Natural killer cell (primary cell): ENCODE results near the gene INKA2. TPM values are rescaled to one million over a fixed set of nuclear protein-coding genes. Genes with fewer than 3 reads are reported as not detected.

ENCODE experiments used
- ATAC-seq, 3 donors: fragments of 150-1000 bp in 2 of 3; fragments of 200-7000 bp in 1 of 3; cut with Tn5 transposase; 1 replicate in 1 of 3; 2 replicates in 2 of 3; pipeline ENCODE4 v1.10.0; 2021; ENCODE audit warnings: mild to moderate bottlenecking in 2 of 3, moderate library complexity in 2 of 3
- DNase-seq, 2 donors: peaks; one replicate each; pipeline versions ENCODE4 v3.0.0 to v3.0.0-alpha.2; 2013 to 2021; ENCODE audit warnings: mixed read lengths in 1 of 2
- H3K27ac ChIP-seq: one replicate; pipeline ENCODE4 v1.5.1; 2013; ENCODE audit warnings: mild to moderate bottlenecking, low read length
- H3K27me3 ChIP-seq: one replicate; pipeline ENCODE4 v1.6.1; 2013; ENCODE audit warnings: low read length; ENCODE audit not compliant: control insufficient read depth, insufficient read depth
- H3K36me3 ChIP-seq: one replicate; pipeline ENCODE4 v1.6.1; 2013; ENCODE audit warnings: low read length; ENCODE audit not compliant: control insufficient read depth, insufficient read depth
- H3K4me1 ChIP-seq: one replicate; pipeline ENCODE4 v1.6.1; 2013; ENCODE audit warnings: low read length; ENCODE audit not compliant: control insufficient read depth, insufficient read depth
- H3K4me3 ChIP-seq: one replicate; pipeline ENCODE4 v1.5.1; 2013; ENCODE audit warnings: low read length
- H3K9me3 ChIP-seq: one replicate; pipeline ENCODE4 v1.6.1; 2013; ENCODE audit warnings: low read length; ENCODE audit not compliant: control insufficient read depth, insufficient read depth
- H3K27ac Mint-ChIP-seq, 2 donors: one replicate each; pipeline ENCODE4 v1.8.0; 2022; ENCODE audit warnings: mild to moderate bottlenecking in 2 of 2, mixed read lengths in 2 of 2, moderate library complexity in 1 of 2
- H3K27me3 Mint-ChIP-seq, 2 donors: one replicate each; pipeline ENCODE4 v1.8.0; 2022; ENCODE audit warnings: low read depth in 2 of 2, mixed read lengths in 2 of 2
- H3K36me3 Mint-ChIP-seq: one replicate; pipeline ENCODE4 v1.8.0; 2022; ENCODE audit warnings: mixed read lengths
- H3K4me1 Mint-ChIP-seq, 2 donors: one replicate each; pipeline ENCODE4 v1.8.0; 2022; ENCODE audit warnings: mixed read lengths in 2 of 2
- H3K4me3 Mint-ChIP-seq: one replicate; pipeline ENCODE4 v1.8.0; 2022; ENCODE audit warnings: mild to moderate bottlenecking, moderate library complexity, mixed read lengths
- H3K9me3 Mint-ChIP-seq, 2 donors: one replicate each; pipeline ENCODE4 v1.8.0; 2022; ENCODE audit warnings: mixed read lengths in 2 of 2
- WGBS: methylation state at CpG from one replicate; pipeline ENCODE4 v1.1.7; 2013; ENCODE audit warnings: missing lambda C conversion rate; ENCODE audit not compliant: insufficient coverage; 5-methylcytosine and 5-hydroxymethylcytosine counted together
- intact Hi-C: fragments of 100-400 bp; cut with micrococcal nuclease; formaldehyde crosslinking; loops from one replicate; pipeline ENCODE4 v1.14.2; 2022
- total RNA-seq, 4 donors: library from RNA; stranded (reverse); fragments of 120-200 nt in 1 of 4; gene quantifications; one replicate each; pipeline versions ENCODE4 v1.2.3 to v1.2.4, GENCODE V29; 2013 to 2022
- TF ChIP-seq, protein P1 (sequence below): fragments of 200-600 bp; IDR thresholded peaks from one replicate; pipeline ENCODE4 v1.8.0; 2022; ENCODE audit warnings: antibody characterized with exemption

Gene INKA2
- total RNA-seq, 3 donors from 2014 or later (not counting 1 experiment from before 2014, with no cell fraction given) = 0.48 to 2.6 (median 1.4) TPM

- peaks cover 0 to 9% of the 10 kb centered on the region in 2 donors for H3K4me1 Mint-ChIP-seq
- intact Hi-C loops = no loop called here
These were observed 31.3 kb downstream of the INKA2 start for GRCh38 chr1:111707906-111708305.

DNA sequence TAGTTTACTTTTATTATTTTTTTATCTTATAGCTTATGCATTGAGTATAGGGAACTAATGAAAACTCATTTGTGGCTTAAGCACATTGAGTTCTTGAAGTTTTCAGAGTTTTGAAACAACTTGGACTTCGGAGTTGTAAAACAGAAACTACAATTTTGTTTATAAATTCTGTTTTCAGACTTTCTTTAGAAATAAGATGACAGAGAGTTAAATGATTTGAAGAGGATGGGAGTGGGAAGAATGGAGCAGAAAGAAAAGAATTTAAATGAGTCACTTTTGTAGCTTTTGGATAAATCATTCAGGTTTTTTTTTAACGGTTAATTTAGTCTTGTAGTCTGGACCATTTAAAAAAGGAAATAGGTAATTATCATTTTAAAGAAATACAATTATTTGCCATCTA is 32.3 kb downstream of the INKA2 start:
- 100% methylated on average over 1 of the region's 2 CpGs for WGBS
- H3K4me3 Mint-ChIP-seq = no peak overlapping the region
- peak overlapping the region; percentile 43 to 64 for H3K27ac Mint-ChIP-seq
- ATAC-seq = no peak
- intact Hi-C loops = no loop called here
- no peak for DNase-seq
- Histone ChIP-seq H3K4me3 (no peak overlapping the region), H3K27ac (no peak overlapping the region), H3K36me3 (peaks cover 89% of the 10 kb centered on the region), H3K9me3 (no peaks in the 10 kb centered on the region), H3K4me1 (no peaks in the 10 kb centered on the region), H3K27me3 (no peaks in the 10 kb centered on the region)
- H3K4me1 Mint-ChIP-seq = peaks cover 0 to 9% of the 10 kb centered on the region in 2 donors
- peaks cover 17% of the 10 kb centered on the region for H3K36me3 Mint-ChIP-seq
- TF ChIP-seq, protein P1, sequence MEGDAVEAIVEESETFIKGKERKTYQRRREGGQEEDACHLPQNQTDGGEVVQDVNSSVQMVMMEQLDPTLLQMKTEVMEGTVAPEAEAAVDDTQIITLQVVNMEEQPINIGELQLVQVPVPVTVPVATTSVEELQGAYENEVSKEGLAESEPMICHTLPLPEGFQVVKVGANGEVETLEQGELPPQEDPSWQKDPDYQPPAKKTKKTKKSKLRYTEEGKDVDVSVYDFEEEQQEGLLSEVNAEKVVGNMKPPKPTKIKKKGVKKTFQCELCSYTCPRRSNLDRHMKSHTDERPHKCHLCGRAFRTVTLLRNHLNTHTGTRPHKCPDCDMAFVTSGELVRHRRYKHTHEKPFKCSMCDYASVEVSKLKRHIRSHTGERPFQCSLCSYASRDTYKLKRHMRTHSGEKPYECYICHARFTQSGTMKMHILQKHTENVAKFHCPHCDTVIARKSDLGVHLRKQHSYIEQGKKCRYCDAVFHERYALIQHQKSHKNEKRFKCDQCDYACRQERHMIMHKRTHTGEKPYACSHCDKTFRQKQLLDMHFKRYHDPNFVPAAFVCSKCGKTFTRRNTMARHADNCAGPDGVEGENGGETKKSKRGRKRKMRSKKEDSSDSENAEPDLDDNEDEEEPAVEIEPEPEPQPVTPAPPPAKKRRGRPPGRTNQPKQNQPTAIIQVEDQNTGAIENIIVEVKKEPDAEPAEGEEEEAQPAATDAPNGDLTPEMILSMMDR = no peak
- H3K27me3 Mint-ChIP-seq = no peaks in the 10 kb centered on the region
- H3K9me3 Mint-ChIP-seq = no peaks in the 10 kb centered on the region

More at GRCh38 chr1:111707906-111708305, 31.3 kb downstream of the INKA2 start:
- H3K36me3 ChIP-seq = peaks cover 91% of the 10 kb centered on the region
- TF ChIP-seq, protein P1 = no peak
- Mint-ChIP-seq H3K9me3 (no peaks in the 10 kb centered on the region), H3K27ac (no peak overlapping the region), H3K27me3 (no peaks in the 10 kb centered on the region), H3K36me3 (peaks cover 17% of the 10 kb centered on the region), H3K4me3 (no peak overlapping the region)
- H3K4me3 ChIP-seq = no peak overlapping the region
- no peaks in the 10 kb centered on the region for H3K27me3 ChIP-seq
- 94% methylated on average over 8 of the region's 9 CpGs for WGBS
- H3K27ac ChIP-seq = no peak overlapping the region
- no peaks in the 10 kb centered on the region for H3K9me3 ChIP-seq
- ATAC-seq = no peak
- DNase-seq = no peak
- no peaks in the 10 kb centered on the region for H3K4me1 ChIP-seq

DNA sequence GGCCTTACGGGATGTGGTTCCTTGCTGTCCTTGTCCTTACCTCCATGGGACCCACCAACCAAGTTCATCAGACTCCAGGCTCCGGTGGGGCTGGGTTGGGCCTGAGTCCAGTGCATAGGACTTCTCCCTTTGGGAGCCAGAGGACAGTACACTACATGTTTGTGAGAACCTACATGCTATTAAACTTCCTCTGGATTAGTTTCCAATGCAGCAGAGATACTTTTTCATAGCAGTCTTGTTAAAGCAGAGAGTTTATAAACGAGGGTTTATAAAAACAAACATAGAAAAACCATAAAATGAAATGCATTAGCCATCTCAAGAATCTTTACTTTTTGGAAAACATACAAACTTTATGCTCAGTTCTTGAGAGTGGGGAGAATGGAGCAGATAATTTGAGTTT is 33.4 kb downstream of the INKA2 start:
- no peak overlapping the region for H3K27ac ChIP-seq
- no peaks in the 10 kb centered on the region for H3K9me3 ChIP-seq
- Mint-ChIP-seq H3K36me3 (peaks cover 25% of the 10 kb centered on the region), H3K9me3 (no peaks in the 10 kb centered on the region), H3K27me3 (no peaks in the 10 kb centered on the region), H3K4me1 (peaks cover 7 to 17% of the 10 kb centered on the region in 2 donors), H3K27ac (peak overlapping the region in 1 of 2 donors; percentile 64), H3K4me3 (no peak overlapping the region)
- TF ChIP-seq, protein P1 = no peak
- H3K4me3 ChIP-seq = no peak overlapping the region
- DNase-seq (no peak), ATAC-seq (no peak)
- H3K4me1 ChIP-seq = no peaks in the 10 kb centered on the region
- intact Hi-C loops = no loop called here
- no peaks in the 10 kb centered on the region for H3K27me3 ChIP-seq
- WGBS = 100% methylated on average over 2 of the region's 3 CpGs
- peaks cover 90% of the 10 kb centered on the region for H3K36me3 ChIP-seq

DNA sequence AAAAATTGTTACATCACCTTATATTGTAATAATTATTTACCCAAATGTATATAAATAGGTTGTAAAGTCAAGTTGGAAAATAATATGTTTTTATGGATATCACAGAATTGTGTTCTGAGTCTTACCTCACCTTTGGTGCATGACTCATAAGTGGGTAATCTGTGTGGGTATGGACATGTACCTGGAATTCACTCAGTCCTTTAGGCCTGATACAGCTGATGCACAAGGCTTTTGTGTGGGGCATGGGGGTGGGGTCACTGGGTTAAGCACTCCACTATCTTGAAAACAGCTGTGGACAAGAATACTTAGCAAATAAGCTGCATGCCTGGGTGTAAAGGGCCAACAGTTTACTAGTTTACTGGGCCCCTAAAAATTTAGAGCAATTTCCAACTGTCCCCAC is 34.4 kb downstream of the INKA2 start:
- Histone ChIP-seq H3K4me3 (no peak overlapping the region), H3K9me3 (no peaks in the 10 kb centered on the region), H3K27me3 (no peaks in the 10 kb centered on the region), H3K36me3 (peaks cover 92% of the 10 kb centered on the region), H3K4me1 (no peaks in the 10 kb centered on the region), H3K27ac (no peak overlapping the region)
- Mint-ChIP-seq H3K4me1 (peaks cover 12 to 21% of the 10 kb centered on the region in 2 donors), H3K36me3 (peaks cover 33% of the 10 kb centered on the region), H3K27ac (no peak overlapping the region), H3K9me3 (no peaks in the 10 kb centered on the region), H3K27me3 (no peaks in the 10 kb centered on the region), H3K4me3 (no peak overlapping the region)
- ATAC-seq (no peak), DNase-seq (no peak)
- TF ChIP-seq, protein P1 = no peak
- intact Hi-C loops = no loop called here
